GM21619 (cell line): ENCODE data around the gene GLIS2.

ENCODE experiments used
- ATAC-seq: cut with Tn5 transposase; IDR thresholded peaks from one replicate; pipeline ENCODE4 v1.9.1; 2021; ENCODE audit not compliant: unreplicated experiment

GLIS2 gene

GRCh38 chr16:4319454-4320421 lies 3.9 kb downstream of the GLIS2 start:
- ATAC-seq = no peak

DNA sequence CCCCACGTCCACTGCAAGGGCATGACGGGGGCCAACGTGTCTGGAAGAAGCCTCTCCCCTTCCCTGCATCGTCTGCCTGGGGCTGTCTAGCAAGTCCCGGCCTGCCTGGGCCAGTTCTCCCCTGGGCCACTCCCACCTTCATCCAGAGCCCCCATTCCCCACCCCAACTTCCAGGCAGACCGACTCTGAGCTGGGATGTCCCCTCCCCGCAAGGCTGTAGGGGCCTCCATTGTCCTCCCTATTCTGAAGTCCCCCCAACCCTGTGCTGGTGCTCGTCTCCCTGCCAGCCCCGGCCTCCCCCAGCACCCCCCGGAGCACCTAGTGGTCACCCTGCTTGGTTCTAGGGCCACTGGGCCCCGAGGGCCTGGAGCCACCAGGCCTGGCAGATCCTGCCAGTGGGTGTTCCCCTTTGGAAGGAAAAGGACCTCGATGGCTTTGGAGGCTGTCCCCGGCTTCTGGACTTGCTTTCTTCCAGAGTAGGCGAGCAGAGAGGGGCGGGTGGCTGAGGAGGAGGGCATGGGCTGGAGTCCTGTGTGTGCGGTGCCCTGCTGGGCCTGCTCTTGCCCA lies 4.8 kb downstream of the GLIS2 start:
- ATAC-seq = no peak

- no peak for ATAC-seq
Observed at GRCh38 chr16:4321286-4322120, 5.6 kb downstream of the GLIS2 start.

DNA sequence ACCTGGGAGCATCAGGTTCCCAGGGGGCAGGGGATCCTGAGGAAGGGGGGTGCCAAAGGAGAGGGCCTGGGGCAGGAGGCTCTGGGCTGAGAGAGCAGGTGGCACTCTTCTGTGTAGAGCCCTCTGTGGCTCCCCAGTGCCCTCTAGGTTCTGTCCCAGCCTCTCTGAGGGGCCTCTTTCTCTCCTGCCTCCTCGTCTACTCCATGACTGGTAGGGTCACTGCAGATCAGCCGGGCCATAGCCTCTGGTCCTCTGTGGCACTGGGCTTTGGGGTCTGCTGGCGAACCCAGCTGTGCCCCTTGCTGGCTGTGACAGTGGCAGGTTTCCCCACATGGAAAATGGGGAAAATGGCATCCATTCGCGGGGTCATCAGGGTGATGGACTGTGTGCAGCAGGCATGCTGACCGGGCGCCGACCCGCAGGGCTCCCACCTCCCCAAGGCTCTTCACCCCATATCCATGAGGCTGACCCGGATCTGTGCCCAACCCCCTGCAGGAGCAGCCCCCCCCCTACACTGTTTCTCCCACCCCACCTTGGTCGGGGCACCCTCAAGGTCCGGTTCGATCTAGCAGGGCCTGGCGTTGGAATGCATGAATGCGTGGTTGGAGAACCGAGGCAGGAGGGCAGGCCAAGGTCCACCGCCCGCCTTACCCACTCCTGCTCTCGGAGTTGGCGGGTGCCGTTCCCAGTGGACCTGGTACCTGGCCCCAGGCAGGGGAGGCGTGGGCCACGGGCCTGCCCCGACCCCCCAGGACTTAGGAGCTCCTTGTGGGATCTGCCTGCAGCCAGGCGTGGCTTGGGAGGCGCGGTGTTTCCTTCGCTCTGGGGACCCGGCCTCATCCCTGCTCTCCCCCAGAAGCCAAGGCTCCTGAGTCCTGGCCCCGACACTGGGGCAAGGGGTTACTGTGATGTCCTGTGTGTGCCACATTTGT lies 6.5 kb downstream of the GLIS2 start:
- no peak for ATAC-seq

- ATAC-seq = no peak
Observed at GRCh38 chr16:4323071-4323844, 7.4 kb downstream of the GLIS2 start.

DNA sequence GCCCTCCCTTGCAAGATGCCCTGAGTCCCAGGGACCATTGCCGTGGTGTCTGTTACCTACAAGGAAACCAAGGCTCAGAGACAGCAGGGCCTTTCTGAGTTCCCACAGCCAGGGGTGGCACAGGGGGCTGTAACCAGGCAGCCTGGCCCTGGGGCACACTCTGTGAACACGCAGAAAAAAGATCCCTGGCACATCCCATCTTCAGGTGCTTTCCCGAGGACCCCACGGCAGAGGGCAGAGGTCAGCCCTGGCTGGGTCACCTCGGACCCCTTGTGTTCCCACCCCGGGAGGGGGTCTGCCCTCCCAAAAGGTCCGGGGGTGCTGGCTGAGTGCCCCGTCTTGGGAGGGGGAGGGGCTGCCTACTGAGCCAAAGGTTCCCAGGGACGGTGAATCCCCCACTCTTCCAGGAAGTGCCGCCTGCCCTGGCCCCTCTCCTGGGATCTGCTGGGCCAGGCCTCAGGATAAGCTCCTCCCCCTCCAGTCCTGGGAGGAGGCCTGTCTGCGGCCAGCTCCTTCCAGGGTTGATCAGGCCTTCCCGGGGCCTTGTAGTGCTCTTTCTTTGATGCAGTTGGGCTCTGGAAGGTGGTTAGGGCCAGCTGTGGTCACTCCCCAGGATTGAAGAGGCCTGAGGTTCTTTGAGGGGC lies 8.1 kb downstream of the GLIS2 start:
- no peak for ATAC-seq

DNA sequence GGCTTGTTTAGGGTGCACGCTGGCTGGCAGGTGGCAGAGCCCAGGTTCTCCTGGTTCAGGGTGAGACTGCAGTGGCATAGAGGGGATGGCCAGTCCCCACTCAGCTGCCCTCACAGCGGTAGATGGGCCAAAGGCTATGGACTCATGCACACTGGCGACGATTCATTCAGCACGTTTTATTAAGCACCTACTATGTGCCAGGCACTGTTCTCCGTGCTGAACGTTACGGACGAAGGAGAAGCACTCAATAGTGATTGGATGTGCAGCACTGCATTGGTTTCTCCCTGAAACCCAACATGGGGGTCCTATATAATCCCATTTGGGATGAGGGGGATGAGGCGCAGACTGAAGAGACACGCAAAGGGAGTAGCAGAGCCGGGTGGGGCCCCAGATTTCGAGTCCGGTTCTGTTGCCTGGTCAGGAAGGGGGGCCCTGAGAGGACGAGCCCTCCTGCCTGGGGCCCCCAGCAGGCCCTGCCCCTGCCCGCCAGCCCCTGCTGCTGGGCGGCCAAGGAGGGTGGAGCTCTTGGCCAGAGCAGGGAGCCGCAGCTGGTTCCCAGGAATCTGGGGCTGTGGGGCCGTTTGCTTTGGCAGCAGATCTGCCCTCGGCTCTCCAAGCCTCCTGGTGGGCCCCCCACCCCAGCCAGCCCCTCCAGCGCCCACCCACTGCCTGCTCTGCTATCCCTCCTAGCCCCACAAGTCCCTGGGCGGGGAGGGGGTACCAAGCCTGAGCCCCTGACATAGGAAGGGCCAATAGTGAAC lies 8.8 kb downstream of the GLIS2 start:
- no peak for ATAC-seq

DNA sequence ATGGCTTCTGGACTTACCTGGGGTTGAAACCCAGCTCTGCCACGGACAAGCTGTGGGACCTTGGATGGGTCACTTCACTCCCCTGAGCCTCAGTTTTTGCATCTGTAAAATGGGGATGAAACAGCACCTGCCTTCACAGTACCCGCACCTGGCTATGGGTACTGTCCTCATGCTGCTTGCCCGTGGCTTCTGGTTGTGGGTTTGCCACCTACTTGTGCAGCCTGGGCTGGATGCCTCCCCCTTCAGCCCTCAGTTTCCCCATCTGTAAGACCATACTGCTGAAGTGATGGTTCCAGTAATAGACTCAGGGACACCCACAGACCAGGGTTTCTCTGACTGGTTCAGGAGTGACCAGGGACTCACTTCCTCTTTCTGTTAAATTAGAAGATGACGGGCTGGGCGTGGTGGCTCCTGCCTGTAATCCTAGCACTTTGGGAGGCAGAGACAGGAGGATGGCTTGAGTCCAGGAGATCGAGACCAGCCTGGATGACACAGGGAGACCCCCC lies 9.4 kb downstream of the GLIS2 start:
- no peak for ATAC-seq

DNA sequence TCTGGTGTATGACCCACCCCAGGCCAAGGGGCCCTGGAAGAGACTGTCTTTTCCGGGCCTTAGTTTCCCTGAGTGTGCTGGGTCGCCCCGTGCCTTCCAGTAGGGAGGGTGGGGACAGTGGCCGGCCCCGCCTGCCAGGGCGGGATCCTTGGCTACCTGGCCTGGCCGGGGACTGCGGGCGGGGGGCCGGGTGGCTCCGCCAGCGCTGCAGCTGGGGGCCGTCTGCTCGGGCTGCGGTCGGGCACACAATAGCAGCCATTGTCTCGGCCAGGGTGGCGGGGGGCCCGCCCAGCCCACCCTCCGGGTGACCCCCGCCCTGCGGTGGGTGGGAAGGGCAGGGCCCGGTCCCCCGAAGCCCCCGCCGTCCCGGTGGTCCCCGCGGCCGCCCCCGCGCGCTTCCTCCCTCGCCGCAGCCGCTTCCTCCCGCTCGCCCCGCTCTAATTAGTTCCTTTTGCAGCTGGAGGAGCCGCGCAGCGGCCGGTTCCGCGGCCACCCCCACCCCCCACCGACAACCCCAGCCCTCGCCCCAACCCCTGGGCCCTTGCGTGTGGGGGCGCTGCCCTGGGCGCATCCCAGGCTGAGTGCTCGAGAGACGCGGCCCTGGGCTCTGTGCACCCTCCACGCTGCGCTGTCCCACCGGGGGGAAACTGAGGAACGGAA lies 11.6 kb downstream of the GLIS2 start:
- ATAC-seq = no peak

GRCh38 chr16:4328046-4328781 lies 12.3 kb downstream of the GLIS2 start:
- no peak for ATAC-seq

DNA sequence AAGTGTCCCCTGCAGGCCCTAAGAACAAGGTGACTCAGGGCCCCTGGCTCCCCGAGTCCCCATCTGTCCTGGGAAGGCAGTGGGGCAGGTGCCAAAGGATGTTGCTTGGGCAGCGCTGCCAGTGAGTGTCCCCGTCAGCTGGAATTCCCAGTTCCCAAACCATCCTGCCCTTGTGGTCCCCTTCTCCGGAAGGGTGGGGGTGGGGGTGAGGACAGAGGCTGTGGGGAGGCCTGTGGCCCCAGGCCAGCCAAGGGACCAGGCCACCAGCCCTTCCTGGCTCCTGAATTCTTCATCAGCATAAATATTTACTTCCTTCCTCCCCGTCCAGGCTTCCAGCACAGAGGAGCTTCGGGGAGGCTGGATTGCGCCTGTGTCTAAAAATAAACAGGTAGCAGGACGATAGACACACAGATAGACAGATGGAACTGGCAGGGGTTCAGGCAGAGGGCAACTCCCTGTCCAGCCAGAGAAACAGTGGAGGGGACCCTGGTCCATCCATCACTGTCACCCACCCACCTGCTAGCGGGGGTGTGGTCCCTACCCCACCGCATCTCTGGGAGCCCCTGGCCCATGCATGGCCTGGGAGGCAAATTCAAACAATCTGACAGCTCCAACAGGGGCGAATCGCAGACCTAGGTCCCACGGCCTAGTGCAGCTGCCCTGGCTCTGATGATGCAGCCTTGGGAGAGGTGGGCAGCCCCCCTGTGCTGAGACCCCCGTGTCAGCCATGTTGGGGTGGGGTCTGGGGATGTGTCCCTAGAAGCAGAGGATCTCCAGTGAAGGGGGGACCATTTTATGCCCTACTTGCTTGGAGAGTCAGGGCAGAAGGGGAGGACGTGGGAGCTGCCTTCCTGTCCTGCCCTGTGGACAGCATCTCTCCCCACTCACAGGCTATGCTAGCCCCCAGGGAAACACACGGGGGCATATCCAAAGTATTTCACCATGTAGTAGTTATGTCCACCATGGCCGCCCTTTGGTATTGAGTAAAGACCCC lies 13.2 kb downstream of the GLIS2 start:
- ATAC-seq = no peak

- ATAC-seq = no peak
Observed at GRCh38 chr16:4330277-4330874, 14.5 kb downstream of the GLIS2 start.

GRCh38 chr16:4332083-4332482 lies 16.2 kb downstream of the GLIS2 start:
- ATAC-seq = no peak

- no peak for ATAC-seq
Observed at GRCh38 chr16:4332623-4333307, 16.9 kb downstream of the GLIS2 start.

- no peak for ATAC-seq
Observed at GRCh38 chr16:4333308-4333638, 17.4 kb downstream of the GLIS2 start.
